ENCODE results near the gene PRXL2A.
A peak's percentile ranks its signal among the peaks of the same experiment; 100 is the strongest.
"Not testable (repeated sequence)": the region's sequence is repeated elsewhere in the genome, so short reads cannot be mapped to it uniquely, and the experiment has no call there.

Gene PRXL2A

DNA sequence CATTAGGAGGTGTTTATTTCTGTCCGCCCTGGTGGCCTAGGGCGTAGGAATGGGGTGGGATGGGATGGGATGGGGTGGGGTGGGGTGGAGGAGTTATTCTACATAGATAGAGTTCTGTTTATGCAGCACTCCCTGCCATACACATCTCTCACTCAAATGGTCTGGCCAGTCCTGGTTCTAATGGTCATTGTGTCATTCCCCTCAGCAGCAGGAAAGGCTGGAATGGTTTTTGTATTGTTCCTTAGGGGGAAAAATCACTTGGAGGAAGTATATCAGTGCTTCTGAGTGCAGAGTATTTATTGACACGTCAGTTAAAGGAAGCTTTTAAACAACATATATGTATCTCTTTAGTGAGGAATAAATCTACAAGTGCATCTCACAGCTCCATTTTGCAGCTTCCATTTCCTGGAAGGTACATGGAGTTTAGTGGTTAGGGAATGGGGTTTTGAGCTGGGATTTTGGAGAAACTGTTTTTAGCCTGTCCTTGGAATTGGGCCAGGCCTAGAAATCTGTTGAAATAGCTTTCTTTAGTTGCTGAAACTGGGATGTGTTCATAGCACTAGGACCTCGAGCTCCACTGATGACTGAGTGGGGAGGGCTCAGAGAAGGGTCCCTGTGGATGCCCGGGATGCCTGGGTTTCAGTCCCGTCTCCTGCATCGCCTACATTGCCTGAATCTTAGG, 54.1 kb downstream of the PRXL2A start:
- DNase-seq = peak; percentile 30

GRCh38 chr10:80462981-80463741, 54.8 kb downstream of the PRXL2A start:
- peak; percentile 61 for DNase-seq

DNA sequence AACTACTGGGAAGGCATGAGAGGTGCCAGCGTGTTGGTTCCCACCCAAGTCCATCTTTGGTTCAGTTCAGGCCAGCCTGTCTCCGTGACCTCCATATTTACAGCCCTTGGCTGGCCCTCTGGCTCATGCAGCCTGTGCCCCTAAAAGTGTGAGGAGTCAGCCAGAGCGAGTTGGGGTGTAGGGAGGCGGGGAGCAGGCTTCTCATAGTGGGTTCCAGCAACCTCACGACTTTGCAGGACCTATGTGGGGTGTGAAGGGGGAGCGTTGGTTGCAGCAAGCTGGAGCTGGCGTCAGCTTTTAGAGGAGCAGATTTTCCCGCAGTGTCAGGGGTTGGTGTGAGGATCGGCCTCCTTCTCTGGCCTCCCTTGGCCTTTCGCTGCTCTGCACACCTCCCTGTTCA, 55.5 kb downstream of the PRXL2A start:
- DNase-seq = no peak

- DNase-seq = no peak
Observed at GRCh38 chr10:80464557-80465450, 56.5 kb downstream of the PRXL2A start.

GRCh38 chr10:80465451-80465835, 57.1 kb downstream of the PRXL2A start:
- DNase-seq = no peak

GRCh38 chr10:80465839-80466590, 57.7 kb downstream of the PRXL2A start:
- DNase-seq = no peak

DNA sequence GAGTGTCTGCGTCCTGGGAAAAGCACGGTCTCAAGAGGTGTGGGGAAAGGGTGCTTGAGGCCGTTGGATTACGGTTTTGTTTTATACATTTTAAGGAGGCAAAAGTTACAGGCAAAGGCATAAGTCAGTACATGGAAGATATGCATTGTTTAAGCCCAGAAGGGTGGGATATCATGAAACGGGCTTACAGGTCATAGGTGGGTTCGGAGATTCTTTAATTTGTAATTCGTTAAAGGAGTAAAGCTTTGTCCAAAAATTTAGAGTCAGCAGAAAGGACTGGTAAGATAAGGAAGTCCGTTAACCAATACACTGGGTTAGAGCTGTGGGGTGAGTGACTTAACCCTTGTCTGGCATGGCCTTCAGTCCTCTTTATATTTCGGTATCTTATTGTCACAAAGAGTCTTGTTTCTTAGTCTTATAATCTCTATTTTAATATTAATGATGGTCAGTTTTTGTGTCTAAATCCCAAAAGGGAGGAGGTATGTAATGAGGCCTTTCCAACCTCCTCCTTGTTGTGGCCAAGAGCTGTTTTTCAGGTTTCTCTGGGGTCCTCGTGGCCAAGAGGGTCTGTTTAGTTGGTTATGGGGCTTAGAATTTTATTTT, 58.5 kb downstream of the PRXL2A start:
- no peak for DNase-seq

GRCh38 chr10:80468002-80468401, 59.7 kb downstream of the PRXL2A start:
- DNase-seq = no peak

DNA sequence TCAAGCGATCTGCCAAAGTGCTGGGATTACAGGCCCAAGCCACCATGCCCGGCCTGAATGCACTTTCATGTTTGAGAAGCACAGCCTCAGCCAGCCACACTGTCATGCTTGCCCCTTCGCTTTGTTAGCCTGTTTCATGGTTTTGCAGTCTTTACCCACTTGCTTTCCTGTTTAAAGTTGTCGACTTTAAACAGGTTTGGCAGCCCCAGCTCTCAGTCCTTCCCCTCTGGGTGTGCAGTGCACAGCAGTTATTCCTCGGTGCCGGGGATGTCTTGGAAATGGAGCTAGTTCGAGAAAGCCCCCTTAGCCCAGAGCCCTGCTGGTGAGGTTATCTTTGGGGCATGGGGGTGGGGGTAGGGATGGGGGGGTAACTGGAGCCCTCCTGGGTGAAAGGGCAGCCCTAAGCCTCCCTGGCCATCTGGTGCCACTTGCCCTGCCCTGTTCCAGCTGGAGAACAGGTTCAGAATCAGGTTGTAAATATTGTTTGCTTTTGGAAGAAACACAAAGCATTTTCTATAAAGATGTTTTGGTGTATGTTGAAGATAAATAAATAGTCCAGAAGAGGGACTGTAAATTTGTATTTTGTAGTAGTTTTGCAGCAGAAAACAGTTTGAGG, 60.6 kb downstream of the PRXL2A start:
- no peak for DNase-seq

DNA sequence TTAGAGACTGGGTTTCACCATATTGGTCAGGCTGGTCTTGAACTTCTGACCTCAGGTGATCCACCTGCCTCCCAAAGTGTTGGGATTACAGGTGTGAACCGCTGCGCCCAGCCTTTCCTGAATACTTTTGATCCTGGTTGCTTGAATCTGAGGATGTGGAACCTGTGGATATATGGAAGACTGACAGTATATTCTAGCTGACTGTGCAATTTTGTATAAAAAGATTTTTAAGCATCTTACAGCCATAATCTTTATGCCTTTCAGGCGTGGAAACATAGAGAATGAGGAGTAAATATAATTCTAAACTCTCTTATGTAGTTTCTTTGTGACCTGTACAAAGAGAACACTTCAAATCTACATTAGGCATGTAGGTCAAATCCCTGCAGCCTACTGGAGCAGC, 61.9 kb downstream of the PRXL2A start:
- DNase-seq = no peak

DNA sequence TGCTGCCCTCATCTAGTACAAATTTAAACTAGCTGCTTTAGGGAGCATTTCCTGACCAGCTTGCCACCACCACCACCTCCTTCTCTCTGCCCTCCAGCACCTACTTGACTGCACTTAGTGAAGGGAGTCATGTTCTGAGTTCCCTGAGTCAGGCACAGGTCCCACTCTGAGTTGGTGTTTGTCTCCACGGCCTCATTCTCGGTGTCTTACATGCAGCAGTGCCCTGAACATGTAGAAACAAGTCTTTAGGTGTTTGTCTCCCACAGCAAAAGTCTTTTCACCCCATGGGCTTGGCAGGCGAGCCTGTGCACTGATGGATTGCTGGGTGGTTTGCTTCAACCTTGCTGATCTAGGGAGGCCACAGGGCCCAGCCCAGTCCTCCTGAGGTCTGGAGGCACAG, 62.6 kb downstream of the PRXL2A start:
- DNase-seq = no peak

GRCh38 chr10:80471715-80472233, 63.4 kb downstream of the PRXL2A start:
- no peak for DNase-seq

- DNase-seq = no peak
Observed at GRCh38 chr10:80472234-80473095, 64.1 kb downstream of the PRXL2A start.

DNA sequence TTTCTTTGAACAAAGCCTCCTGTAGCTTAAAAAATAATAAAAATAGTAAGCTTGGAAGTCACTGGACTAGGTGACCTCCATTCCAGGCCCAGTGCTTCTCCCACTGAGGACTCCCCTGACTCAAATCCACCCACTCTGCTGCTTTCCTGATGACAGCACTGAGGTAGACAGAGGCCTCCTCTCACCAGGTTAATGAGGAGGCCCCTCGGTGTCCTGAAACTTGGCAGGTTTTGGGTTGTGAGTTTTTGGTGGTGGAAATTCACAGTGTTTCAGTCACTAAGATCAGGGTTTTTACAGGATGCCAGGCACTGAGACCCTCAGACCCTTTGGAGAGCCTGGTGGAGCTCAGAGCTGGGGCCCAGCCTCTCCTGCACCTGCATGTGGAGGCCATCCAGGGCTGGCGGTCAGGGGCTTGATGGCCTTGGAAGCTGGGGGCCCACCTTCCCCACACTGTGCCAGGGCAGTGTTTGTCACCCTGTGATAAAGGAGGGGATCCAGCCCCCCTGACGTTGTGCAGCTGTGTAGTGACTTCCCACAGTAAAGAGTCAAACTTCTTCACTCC, 64.8 kb downstream of the PRXL2A start:
- DNase-seq = no peak

- no peak for DNase-seq
Observed at GRCh38 chr10:80473692-80474596, 65.6 kb downstream of the PRXL2A start.

GRCh38 chr10:80474597-80474910, 66.2 kb downstream of the PRXL2A start:
- no peak for DNase-seq

DNA sequence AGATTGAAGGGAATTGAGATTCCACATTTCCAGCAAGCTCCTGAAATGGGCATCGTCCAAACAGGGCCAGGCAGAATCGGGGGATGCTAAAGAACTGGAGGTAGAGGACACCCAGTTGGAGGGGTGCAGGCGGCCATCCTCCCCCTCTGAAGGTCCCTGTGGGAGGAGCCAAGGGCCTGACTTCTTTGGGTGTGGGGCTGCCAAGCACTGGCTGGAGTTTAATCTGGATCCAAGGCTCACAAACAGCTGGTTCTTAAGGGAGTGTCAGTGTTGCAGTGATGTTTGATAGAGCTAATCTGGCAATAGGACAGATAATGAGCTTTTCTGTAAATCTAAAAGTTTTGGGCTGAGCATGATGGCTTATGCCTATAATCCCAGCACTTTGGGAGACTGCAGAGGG, 66.6 kb downstream of the PRXL2A start:
- no peak for DNase-seq

DNA sequence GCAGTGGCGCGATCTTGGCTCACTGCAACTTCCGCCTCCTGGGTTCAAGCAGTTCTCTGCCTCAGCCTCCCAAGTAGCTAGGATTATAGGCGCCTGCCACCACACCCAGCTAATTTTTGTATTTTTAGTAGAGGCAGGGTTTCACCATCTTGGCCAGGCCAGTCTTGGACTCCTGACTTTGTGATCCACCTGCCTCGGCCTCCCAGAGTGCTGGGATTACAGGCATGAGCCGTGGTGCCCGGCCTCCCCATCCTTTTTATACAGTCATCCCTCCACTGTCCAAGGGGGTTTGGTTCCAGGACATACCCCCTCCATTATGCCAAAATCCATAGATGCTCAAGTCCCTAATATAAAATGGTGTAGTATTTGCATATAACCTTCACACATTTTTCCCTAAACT, 67.3 kb downstream of the PRXL2A start:
- not testable (repeated sequence) for DNase-seq

DNA sequence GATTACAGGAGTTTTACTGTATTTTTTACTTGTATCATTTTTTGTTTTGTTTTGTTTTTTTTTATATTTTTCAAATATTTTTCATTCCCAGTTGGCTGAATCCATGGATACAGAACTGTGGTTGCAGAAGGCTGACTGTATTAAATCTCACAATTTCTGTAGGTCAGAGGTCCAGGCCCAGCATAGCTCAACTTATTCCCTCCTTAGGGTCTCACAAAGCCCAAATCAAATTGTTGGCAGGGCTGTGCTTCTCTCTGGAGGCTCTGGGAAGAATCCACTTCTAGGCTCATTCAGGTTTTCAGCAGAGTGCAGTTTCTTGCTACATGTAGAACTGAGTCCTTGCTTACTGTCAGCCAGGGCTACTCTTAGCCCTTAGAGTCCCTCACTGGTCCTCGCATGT, 68.3 kb downstream of the PRXL2A start:
- DNase-seq = no peak

Measured in NCI-H1694 (cell line).